H4 (cell line): Measurements from ENCODE around the gene GSG1L. TPM values are rescaled to one million over a fixed set of nuclear protein-coding genes. Genes with fewer than 3 reads are reported as not detected.

Experiments used
- DNase-seq: peaks from one replicate; pipeline ENCODE4 v3.0.0-alpha.2; 2015; ENCODE audit warnings: low spot score
- total RNA-seq: library from RNA; depleted of rRNA; stranded (reverse); fragments of >200 nt; shearing (Covaris generic); gene quantifications from 2 replicates; pipeline ENCODE4 v1.2.3, GENCODE V29; 2014

GSG1L gene
- total RNA-seq, 1 experiment from 2014 or later = 0.08 TPM

DNA sequence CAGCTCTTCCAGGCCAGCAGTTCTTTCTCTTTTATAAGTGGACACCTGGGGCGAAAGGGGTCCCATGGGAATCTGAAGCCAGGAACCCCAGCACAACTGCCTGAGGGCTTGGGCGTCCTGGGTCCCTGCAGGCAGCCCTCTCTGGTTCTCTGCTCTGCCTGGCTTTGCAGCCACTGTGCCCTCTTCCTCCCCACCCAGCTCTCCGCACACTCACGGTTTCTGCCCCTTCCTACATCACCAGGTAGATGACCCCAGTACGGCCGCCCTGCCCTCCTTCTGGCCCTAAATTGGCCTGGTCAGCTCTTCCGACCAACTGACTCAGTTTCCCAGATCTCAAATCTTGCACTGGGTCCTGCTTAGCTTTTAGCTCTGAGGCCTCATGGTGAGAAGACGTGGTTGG, 288.3 kb downstream of the GSG1L start:
- DNase-seq = no peak

- no peak for DNase-seq
Observed at GRCh38 chr16:27774779-27775178, 288.7 kb downstream of the GSG1L start.

- no peak for DNase-seq
Observed at GRCh38 chr16:27773344-27773743, 290.2 kb downstream of the GSG1L start.

DNA sequence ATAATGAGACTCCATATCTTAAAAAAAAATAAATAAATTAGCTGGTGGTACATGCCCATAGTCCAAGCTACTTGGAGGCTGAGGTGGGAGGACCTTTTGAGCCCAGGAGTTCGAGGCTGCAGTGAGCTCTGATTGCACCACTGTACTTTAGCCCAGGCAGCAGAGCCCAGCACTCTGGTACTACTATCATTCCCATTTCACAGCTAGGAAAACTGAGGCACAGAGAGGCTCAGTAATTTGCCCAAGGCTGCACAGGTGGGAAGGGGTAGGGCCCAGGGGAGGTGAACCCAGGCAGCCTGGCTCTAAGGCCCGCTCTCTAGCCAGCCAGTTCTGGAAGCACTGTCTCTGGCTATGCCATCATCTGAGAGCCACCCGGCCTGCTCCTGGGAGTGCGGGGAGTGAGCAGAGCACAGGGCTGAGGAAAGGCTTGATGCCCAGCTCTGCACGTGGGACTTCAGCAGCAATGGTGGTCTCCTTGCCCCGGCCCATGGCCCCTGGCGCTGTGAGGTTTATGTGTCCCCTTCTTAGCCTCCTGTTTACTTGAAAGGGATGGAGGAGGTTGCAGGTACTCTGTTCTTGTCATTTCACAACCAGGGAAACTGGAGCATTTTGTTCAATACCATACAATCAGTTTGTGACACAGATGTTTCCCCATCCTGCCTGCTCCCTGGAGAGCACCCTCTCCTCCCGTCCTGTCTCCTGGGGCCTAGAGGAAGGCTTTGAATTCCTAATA, 291.3 kb downstream of the GSG1L start:
- no peak for DNase-seq

DNA sequence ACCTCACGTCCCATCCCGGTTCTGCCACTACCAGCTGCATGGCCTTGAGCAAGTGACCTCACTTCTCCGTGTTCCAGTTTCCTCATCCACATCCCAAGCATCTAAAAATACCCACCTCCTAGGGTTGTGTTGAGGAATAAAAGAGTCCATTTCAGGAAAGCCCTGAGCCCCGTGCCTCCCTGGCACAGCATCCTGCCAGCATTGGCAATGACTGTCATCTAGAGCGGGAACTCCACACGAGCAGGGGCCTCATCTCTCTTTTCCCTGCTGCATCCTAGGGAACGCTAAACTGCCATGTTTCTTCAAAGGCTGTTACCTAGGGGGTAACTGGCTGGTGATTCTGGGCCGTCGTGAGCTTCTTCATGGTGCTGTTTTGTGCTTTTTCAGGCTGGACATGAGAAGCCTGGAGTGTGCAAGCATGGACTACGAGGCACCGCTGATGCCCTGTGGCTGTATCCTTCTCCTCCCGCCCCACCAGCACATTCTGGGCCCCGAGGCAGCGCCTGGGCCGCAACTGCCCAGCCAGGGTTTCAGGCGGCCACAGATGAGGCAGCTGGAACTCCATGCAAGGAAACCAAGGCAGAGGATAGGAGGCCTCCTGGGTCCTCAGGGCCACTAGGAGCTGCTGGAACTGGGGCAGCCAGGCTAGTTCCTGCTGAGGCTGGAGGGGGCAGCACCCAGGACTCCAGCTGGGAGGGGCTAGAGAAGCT, 292.2 kb downstream of the GSG1L start:
- no peak for DNase-seq

DNA sequence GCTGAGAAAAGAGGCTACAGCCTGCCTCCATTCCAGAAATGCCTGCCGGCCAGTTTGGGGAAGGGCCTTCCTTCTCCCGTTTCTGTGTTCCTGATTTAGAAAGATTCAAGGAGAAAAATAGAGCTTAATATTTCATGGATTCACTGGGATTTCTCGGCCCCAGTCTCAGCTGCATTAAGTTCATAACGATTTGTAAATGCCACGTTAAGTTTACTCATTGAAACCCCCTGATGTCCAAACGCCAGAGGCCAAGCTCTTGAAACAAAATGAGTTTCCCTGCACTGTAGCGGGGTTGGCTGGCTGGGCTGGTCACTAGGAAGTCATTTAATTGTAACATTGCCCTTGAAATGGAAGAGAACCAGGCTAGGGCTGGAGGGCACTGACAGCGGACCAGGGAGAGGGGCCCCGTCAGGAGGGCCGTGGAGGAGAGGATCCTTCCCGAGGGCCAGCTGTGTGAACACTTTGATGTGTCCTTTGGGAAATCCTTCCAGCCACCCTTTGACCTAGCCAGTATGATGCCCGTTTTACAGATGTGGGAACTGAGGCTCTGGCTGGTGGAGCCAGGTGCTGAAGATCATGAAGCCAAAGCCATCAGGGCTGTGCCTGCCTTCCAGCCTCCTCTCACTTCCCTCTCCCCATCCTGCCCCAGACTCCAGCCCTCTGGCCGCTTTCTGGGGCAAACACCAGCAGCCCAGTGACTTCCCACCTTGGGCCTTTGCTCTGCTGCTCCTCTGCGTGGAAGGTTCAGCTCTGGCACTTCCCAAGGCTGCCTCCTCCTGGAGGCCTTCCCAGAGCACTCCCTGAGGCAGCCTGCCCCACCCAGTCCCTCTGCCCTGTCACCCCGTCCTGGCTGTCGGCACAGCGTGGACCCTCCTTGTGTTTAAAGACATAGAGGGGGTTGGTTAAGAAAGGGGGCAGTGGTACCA, 293.0 kb downstream of the GSG1L start:
- no peak for DNase-seq

GRCh38 chr16:27769561-27770255, 293.8 kb downstream of the GSG1L start:
- DNase-seq = peak; percentile 63

DNA sequence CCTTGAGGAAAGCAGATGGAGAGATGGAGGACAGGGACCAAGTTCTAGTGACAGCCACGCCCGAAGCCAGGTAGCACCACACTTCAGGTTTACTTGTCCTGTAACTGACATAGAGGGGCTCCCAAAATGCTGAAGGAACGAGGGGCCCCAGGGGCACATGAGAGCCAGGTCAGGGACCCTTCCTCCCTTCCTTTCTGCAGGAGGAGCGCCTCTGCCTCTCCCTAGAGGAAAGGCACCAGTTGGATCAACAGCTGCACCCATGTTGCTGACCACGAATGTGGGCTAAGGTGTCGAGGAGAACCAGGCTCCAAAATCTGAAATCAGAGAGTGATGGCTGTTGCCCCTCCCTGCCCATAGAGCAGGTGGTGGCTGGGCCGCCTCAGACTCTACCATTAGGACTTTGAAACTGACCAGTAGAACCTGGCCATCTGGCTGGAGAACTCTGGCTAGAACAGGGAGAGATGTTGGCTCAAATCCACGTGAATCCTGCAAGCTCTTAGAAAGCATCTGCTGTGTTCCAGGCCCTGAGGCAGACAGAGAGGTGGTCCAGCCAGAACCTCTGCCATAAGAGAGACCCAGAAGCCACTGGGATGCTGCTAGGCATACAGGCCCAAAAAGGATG, 294.8 kb downstream of the GSG1L start:
- no peak for DNase-seq

GRCh38 chr16:27767971-27768591, 295.4 kb downstream of the GSG1L start:
- DNase-seq = no peak

DNA sequence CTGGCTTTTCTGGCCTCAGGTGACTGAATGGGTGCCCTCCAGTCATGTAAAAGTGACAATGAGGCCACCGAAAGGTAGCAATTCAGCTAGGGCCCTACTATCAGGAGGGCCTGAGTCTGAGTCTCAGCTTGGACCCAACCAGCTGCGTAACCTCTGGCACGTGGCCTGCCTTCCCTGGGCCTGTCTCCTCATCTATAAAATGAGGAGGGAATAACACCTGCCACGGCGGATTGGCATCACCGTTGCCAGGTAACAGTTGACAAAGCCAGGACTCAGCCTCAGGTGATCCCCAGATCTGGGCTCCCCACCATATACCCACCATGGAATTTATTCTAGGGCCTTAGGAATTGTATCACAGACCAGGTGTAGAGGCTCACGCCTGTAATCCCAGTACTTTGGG, 296.4 kb downstream of the GSG1L start:
- DNase-seq = no peak

- no peak for DNase-seq
Observed at GRCh38 chr16:27766236-27766925, 297.1 kb downstream of the GSG1L start.

GRCh38 chr16:27764869-27765675, 298.4 kb downstream of the GSG1L start:
- no peak for DNase-seq

DNA sequence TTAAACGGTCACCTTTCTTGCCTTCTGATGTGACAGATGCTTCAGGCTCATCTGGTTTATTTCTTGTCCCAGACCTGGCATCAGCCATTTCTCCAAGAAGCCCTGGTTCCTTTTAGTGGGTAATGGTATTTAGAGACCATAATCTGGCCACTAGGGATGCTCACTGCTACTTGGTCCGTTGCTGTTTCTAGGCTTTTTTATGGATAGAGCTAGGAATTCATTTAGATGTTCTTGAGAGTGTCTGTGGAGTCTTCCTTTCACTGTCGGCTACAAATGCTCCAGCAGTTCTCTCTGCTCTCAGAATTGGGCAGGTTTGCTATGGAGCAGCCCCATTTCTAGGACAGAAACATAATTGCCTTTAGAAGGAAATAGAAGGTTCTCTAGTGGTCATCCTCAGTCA, 299.1 kb downstream of the GSG1L start:
- DNase-seq = no peak

DNA sequence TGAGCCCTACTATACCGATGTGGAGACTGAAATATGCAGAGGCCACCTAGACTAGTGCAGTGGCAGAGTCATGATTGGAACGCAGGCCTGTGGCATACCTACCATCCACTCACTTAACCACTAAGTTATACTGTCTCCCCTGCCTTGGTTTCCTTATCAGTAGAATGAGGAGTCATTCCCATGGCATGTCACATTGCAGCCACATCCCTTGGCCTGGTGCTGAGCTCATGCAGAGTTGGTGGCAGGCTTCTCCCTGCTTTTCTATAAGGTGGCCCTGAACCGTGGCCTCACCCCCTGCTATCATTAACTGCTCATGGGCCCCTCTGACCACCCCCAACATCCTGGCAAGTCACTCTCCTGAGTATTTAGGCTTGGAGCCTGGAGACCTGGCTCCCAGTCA, 301.1 kb downstream of the GSG1L start:
- peak; percentile 79 for DNase-seq

GRCh38 chr16:27761816-27762215, 301.7 kb downstream of the GSG1L start:
- no peak for DNase-seq

- no peak for DNase-seq
Observed at GRCh38 chr16:27760789-27761176, 302.7 kb downstream of the GSG1L start.

DNA sequence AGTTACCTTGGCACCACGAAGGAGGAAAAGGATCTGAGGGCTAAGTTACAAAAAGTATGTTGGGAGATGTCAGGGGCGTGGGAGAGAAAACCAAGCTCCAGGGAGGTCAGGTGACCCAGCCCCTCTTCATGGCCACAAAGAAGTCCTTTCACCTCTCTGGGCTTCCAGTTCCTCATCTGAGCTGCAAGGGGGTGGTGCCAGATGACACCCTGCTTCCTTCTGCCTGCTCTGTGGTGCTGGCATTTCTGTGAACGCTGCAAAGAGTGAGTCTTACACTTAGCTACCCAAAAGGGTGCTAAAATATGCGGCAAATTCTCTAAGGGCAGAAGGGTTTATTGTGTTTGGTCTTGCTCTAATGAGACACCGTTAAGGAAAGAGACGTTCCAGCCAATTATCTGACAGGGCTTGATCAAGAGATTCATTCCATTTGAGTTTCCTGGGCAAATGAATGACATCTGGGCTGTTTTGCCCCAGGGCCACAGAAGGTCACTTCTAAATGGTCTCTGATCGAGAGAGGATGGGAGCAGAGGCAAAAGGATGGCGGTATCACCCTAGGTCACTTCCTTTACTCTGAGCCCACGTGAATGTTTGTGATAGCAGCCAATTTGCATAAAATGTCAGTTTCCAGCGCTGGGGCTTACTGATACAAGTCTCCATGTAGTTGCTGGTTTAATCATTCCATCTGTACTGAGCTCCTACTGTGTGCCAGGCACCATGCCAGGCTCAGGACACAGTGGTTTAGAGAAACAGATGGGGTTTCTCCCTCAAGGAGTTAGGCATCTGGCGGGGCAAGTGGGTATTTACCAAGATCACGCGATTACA, 303.3 kb downstream of the GSG1L start:
- no peak for DNase-seq

GRCh38 chr16:27759301-27759871, 304.1 kb downstream of the GSG1L start:
- no peak for DNase-seq
